Measurements from ENCODE around the gene MOB1B. TPM values are rescaled to one million over a fixed set of nuclear protein-coding genes. Genes with fewer than 3 reads are reported as not detected.

Gene MOB1B
- total RNA-seq, 1 donor from 2014 or later = 24.6 TPM

DNA sequence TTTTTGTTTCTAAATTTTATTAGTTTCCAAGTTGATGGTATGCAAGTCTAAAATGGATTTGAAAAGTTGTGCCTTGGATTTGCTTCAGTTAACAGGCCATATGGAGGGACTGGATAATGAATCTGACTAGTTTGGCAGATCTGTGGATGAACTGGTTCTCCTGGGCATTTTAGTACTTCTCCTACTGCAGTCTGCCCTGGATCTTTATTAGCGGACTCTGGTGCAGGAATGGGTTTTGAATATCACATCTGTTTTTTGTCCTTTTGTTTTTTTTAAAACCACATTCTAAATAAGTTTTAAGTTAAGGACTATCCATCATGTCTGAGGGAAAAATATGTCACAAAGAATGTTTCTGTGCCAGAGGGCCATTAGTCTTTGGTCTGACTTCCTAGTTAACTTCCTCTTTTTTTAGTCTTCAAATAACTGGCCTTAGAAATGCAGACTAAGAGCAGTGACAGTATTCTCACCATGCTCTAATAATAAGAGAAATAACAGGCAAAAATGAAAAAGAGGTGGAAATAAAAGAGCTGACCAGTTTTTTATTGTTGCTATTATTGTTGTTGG is 77.4 kb downstream of the MOB1B start:
- Mint-ChIP-seq H3K27ac (ENCODE audit: unreplicated experiment) (no peak overlapping the region), H3K27me3 (ENCODE audit: unreplicated experiment) (no peaks in the 10 kb centered on the region), H3K36me3 (ENCODE audit: unreplicated experiment) (no peaks in the 10 kb centered on the region), H3K9me3 (ENCODE audit: unreplicated experiment) (no peaks in the 10 kb centered on the region), H3K4me1 (ENCODE audit: low read depth, unreplicated experiment) (peaks cover 4% of the 10 kb centered on the region), H3K4me3 (ENCODE audit: unreplicated experiment) (no peak overlapping the region)
- DNase-seq = no peak
- TF ChIP-seq, protein P1, sequence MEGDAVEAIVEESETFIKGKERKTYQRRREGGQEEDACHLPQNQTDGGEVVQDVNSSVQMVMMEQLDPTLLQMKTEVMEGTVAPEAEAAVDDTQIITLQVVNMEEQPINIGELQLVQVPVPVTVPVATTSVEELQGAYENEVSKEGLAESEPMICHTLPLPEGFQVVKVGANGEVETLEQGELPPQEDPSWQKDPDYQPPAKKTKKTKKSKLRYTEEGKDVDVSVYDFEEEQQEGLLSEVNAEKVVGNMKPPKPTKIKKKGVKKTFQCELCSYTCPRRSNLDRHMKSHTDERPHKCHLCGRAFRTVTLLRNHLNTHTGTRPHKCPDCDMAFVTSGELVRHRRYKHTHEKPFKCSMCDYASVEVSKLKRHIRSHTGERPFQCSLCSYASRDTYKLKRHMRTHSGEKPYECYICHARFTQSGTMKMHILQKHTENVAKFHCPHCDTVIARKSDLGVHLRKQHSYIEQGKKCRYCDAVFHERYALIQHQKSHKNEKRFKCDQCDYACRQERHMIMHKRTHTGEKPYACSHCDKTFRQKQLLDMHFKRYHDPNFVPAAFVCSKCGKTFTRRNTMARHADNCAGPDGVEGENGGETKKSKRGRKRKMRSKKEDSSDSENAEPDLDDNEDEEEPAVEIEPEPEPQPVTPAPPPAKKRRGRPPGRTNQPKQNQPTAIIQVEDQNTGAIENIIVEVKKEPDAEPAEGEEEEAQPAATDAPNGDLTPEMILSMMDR (IDR thresholded peaks at IDR 0.05; ENCODE audit: partially characterized antibody, unreplicated experiment) = no peak

DNA sequence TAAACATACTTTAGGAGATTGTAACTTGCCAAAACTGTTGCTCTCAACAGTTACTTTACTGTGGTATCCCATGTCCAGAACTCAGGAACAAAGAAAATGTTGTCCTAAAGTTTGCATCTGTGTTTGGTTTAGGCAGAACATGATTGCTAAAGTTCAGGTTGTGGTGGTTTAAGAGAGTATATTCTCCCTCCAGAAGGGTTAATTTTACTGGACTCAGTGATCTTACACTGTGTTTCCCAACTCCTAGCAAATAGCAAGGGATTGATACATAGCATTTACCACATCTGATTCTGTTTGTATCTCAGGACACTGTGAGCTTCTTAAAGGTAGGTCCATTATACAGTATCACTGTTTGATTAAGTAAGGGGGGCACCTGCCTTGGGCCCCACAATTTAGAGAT is 78.0 kb downstream of the MOB1B start:
- Mint-ChIP-seq H3K4me3 (ENCODE audit: unreplicated experiment) (no peak overlapping the region), H3K36me3 (ENCODE audit: unreplicated experiment) (no peaks in the 10 kb centered on the region), H3K4me1 (ENCODE audit: low read depth, unreplicated experiment) (peaks cover 4% of the 10 kb centered on the region), H3K27me3 (ENCODE audit: unreplicated experiment) (no peaks in the 10 kb centered on the region), H3K27ac (ENCODE audit: unreplicated experiment) (no peak overlapping the region), H3K9me3 (ENCODE audit: unreplicated experiment) (no peaks in the 10 kb centered on the region)
- TF ChIP-seq, protein P1 (IDR thresholded peaks at IDR 0.05; ENCODE audit: partially characterized antibody, unreplicated experiment) = no peak
- no peak for DNase-seq

DNA sequence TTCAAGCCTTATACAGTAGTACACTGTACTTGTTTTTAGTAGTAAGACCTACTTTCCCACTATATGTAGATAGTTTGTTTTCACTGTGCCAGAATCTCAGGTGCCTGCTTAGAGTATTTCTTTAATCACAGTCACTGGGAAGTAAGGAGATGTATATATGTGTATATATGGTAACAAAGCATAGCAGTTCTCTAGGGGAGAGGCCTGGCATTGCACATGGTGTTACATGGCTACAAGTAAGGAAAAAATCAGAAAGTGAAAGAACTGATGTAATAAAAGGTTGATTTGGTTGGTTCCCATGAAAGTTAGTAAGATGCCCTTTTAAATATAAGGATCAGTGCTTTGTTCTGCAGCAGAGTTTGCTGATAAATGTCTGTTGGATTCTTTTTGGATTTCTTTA is 81.9 kb downstream of the MOB1B start:
- no peaks in the 10 kb centered on the region for H3K36me3 Mint-ChIP-seq (ENCODE audit: unreplicated experiment)
- no peaks in the 10 kb centered on the region for H3K9me3 Mint-ChIP-seq (ENCODE audit: unreplicated experiment)
- no peaks in the 10 kb centered on the region for H3K4me1 Mint-ChIP-seq (ENCODE audit: low read depth, unreplicated experiment)
- no peak overlapping the region for H3K4me3 Mint-ChIP-seq (ENCODE audit: unreplicated experiment)
- no peak for DNase-seq
- no peak overlapping the region for H3K27ac Mint-ChIP-seq (ENCODE audit: unreplicated experiment)
- no peaks in the 10 kb centered on the region for H3K27me3 Mint-ChIP-seq (ENCODE audit: unreplicated experiment)
- TF ChIP-seq, protein P1 (IDR thresholded peaks at IDR 0.05; ENCODE audit: partially characterized antibody, unreplicated experiment) = no peak

DNA sequence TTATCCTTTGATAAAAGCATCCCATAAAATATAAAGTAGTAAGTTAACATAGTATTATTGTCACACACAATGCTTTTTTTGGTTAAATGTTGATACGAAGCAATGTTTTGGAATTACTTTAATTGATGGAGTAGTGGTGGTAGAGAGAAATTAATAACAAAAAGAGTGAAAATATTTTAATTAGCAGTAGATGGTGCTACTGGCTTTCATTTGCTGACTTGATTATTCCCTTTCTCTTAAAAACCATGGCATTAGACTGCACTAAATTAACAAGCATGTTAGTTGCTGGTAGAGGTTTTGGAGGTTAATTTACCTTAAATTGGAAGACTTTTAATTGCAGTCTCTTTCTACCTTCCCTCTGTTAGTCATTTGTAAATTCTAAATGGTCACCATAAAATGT is 82.4 kb downstream of the MOB1B start:
- Mint-ChIP-seq H3K27ac (ENCODE audit: unreplicated experiment) (no peak overlapping the region), H3K4me1 (ENCODE audit: low read depth, unreplicated experiment) (no peaks in the 10 kb centered on the region), H3K36me3 (ENCODE audit: unreplicated experiment) (no peaks in the 10 kb centered on the region), H3K9me3 (ENCODE audit: unreplicated experiment) (no peaks in the 10 kb centered on the region), H3K27me3 (ENCODE audit: unreplicated experiment) (no peaks in the 10 kb centered on the region), H3K4me3 (ENCODE audit: unreplicated experiment) (no peak overlapping the region)
- DNase-seq = no peak
- TF ChIP-seq, protein P1 (IDR thresholded peaks at IDR 0.05; ENCODE audit: partially characterized antibody, unreplicated experiment) = no peak

DNA sequence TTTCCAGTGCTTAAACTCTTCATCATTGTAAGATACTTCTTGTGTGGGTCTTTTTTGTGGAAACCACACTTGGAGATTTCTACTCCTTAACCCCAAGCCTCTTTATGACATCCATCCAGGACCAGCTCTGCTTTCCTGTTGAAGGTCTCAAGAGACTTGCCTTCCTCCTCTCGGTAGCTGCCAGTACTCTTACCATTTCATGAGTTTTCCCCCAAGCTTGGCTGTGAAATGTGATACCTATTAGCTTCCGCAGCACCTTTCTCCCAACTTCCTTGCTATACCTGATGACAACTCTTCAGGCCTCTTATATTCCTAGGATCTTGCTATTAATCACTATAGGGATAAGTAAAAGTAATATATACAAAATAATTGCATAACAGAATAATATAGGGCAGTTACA is 89.4 kb downstream of the MOB1B start:
- Mint-ChIP-seq H3K4me3 (ENCODE audit: unreplicated experiment) (no peak overlapping the region), H3K36me3 (ENCODE audit: unreplicated experiment) (no peaks in the 10 kb centered on the region), H3K27me3 (ENCODE audit: unreplicated experiment) (no peaks in the 10 kb centered on the region), H3K4me1 (ENCODE audit: low read depth, unreplicated experiment) (peaks cover 2% of the 10 kb centered on the region), H3K9me3 (ENCODE audit: unreplicated experiment) (peaks cover 8% of the 10 kb centered on the region), H3K27ac (ENCODE audit: unreplicated experiment) (no peak overlapping the region)
- DNase-seq = no peak
- TF ChIP-seq, protein P1 (IDR thresholded peaks at IDR 0.05; ENCODE audit: partially characterized antibody, unreplicated experiment) = no peak

All from glutamatergic neuron (in vitro differentiated cells).